NCI-H187 treated with DMSO at 0.1 percent for 48 hours (cell line): ENCODE results near the gene NEU4.

Source experiments
- DNase-seq: peaks from one replicate; lab custom pipeline; 2025; lab: John Stamatoyannopoulos, UW

NEU4 gene

DNA sequence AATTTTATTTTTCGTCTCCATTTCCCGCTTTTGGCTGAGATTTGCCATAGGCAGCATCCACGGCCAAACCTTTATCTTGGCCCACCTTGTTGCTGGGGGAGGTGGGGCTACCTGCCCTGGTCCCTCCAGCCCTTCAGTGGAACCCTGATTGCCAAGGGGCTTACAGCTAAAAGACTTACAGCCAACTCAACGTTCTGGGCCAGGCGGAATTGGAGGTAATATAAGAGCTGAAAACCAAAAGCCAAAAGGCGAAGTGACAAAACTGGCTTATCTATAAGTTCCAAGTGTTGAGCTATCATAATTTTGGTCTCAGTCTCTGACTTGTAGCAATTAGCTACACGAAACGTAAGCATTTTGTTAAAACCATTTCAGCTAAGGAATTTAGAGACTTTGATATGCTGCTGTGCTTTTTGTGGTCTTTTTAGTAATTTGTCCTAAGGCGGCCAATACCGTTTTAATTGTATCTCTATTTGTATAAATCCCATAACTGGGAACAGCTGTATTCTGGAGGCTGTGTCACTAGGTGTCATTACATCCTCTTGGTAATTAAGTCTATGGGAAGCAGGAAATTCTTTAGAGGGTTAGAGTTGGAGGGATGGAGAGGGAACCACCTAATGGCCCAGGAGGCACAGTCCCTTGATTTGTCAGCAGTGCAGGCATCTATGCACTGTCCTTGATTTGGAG is 25.7 kb downstream of the NEU4 start:
- no peak for DNase-seq

- DNase-seq, result no peak
Measured at GRCh38 chr2:241835611-241836010, 26.6 kb downstream of the NEU4 start.

DNA sequence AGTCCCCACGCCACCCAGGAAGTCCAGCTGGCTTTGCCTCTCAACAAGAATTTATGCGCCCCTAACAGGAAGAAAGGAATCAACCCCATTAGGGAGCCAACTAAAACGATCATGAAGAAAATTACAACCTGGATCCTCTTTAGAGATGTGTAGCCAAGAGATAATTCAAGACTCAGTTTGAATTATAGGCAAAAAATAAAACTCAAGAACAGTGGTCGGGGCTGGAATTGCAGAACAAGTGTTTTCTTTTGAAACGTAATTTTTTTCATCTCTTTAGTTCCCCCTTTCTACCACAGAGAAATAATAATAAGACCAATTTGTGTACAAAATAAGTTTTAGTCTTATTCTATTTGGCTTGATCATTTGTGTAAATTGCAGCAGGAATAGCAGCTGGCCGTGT is 27.3 kb downstream of the NEU4 start:
- no peak for DNase-seq

- DNase-seq, result no peak
Measured at GRCh38 chr2:241837197-241837965, 28.4 kb downstream of the NEU4 start.

GRCh38 chr2:241841181-241842066 is 32.4 kb downstream of the NEU4 start:
- DNase-seq, result no peak

GRCh38 chr2:241842067-241842415 is 33.0 kb downstream of the NEU4 start:
- DNase-seq, result no peak

DNA sequence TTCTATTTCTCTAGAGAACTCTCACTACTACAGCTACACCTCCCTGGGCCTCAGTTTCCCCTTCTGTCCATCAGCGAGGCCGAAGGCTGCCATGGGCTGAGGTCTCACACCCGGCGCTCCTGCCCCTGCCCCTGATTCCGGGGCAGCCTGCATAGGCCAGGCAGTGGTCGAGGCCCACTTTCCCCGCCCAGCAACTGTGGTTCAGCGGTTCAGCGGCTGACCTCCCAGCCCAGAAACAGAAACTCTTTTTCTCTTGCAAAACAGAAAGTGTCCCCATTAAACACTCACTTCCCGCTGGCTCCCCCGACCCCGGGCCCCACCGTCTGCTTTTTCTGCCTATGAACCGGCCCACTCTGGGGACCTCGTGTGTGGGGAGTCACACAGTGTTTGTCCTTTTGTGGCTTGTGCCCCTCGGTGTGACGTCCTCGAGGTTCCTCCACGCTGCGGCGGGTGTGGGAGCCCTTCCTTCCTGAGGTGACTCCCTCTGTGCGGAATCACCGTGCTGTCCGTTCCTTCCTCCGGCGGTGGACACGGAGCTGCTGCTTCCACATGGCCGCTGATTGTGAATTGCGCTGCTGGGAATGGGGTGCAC is 33.7 kb downstream of the NEU4 start:
- DNase-seq, result no peak

DNA sequence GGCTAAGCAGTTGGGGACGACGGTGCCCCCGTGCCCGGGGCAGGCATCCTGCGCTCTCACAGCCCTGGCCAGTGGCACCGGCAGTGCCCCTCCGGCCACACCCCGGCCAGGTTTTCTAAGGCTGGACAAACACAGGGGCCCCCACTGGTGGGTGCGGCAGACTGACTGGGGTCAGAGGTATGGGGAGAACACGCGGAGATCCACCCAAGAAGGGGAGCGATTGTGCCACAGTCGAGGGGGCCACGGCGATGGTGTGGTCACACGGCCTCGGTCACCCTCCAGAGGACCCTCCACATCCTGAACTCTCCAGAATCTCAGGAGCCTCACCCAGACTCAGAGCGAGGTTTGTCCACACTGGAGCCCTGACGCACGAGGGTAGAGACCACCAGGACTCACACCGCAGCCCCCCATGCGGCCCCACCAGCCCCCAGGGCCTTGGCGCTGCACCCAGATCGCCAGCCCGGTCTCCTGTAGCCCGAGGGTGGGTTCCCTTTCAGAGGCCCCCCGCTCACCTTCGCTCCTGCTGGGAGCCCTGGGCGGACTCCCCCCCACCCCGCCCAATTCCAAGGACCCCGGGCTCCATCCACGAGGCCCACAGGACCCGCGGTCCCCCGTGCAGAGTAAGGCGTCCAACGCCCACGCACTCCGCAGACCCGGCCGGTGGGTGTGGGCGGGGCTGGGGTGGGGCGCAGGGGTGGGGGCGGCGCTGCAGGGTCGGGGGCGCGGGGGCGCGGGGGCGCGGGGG is 34.5 kb downstream of the NEU4 start:
- DNase-seq, result no peak

DNA sequence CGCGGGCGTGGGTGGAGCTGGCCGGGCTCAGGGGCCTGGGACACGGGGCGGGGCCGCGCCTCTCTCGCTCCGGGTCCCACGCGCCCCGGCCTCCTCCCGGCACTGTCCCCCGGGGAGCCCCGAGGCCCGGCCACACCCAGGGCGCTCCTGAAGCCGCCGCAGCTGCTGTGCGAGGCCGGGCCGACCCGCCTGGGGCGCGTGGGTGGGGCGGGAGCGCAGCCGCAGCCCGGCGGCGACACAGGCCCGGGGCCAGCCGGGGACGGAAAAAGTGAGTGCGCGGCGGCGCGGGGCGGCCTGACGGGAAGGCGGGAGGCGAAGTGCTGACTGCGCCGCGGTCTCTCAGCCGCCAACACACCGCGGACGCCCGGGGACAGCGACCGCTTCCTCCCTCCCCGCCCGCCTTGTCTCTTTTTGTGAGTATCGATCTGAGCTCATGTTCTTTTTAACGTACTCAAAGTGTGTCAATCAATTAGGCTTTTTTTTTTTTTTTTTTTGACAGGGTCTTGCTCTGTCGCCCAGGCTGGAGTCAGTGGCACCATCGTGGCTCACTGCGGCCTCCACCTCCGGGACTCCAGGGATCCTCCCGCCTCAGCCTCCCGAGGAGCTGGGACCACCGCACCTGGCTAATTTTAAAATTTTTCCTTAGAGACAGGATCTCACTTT is 35.2 kb downstream of the NEU4 start:
- DNase-seq, result no peak

DNA sequence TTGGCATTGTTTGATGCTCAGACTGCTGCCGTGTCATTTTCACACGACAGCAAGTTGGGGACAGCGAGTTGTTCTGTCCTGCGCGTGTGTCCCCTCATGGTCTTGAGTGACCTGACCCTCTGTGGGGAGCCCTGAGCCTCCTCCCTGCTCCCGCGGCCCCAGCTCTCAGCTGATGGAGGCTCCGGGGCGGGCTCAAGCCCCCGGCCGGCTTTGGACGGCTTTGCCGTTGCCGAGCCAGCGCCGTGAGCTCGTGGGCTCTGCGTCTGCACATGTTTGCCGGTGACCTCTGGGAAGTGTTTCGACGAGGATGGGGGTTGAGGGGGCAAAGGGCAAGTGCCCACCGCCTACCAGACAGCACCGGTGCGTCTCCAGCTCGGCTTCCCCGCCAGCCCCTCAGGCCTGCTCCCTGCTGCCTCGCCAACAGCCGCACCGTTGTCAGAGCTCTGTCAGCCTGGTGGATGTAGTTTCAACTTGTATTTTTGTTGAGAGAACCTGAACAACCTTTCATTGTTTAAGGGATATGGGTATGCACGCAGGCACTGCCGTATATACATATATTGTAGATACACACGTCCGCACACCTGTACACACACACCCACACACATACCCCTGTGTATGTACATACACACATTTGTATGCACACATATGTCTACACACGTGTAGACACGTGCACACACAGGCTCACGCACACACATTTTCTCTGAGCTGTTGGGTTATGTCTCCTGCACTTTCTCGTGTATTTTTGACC is 36.0 kb downstream of the NEU4 start:
- no peak for DNase-seq

GRCh38 chr2:241846406-241846805 is 37.4 kb downstream of the NEU4 start:
- DNase-seq, result no peak

DNA sequence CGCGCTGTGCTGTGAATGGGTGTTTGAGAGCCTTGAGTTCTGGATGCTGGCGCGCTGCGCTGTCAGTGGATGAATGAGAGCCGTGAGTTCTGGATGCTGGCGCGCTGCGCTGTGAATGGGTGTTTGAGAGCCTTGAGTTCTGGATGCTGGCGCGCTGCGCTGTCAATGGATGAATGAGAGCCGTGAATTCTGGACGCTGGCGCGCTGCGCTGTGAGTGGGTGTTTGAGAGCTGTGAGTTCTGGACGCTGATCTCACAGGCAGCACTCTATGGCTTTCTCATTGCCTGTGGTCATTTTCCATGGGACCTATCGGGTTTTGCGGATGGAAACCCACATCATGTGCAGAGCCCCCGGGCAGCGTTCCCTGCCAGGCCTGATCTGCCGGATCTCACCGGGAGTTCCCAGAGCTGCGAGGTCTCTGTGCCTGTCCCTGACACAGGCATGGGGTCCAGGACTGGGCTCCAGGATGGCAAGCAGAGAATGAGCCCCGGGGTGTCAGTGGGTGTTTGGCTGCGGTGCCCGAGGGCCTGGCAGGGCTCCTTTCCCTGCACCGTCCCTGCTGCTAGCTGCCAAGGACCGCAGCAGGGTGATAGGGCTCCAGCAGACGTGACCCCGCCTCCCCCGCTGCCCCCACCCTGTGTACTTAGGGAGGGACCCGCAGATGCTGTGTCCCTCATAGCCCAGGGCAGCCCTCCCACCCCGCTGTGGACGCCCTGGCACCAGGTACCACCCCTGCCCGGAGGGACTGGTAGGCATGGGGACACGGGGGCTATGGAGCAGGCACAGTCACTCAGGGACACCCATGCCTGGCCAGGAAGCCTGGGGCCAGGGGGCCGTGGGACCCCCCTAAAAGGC is 40.0 kb downstream of the NEU4 start:
- no peak for DNase-seq

- no peak for DNase-seq
Measured at GRCh38 chr2:241849616-241850543, 40.9 kb downstream of the NEU4 start.

DNA sequence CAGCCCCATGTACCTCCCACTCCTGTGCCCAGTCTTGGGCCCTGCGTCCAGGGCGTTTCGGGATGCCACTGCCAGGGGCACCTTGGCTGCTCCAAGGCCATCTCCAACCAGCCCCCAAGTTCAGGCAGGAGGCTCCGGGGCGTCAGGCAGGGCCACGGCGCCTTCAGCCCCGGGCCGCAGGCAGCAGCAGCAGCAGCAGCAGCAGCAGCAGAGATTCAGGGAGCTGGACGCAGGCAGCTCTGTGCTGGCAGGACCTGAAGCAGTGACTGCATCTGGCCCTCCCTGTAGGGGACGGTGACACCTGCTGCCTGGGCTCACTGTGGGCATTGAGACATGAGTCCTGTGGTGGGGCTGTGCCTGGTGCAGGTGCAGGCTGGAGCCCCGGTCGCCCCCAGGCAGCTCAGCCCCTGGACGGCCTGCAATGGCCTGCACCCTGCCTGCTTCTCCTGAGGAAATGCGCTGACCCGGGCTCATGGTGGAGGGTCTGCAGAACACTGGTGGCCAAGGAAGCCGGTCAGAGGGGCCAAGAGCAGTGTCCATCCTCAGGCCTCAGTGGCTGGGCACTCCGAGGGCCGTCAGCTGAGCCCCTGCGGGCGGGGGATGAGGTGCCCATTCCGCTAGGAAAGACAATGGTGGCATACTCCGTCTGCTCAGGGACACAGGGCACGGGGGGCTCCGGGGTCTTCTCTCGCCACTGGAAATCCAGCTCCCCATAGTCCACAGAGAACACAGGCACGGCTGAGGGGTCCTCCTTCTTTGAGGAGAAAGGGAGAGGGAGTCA is 41.7 kb downstream of the NEU4 start:
- DNase-seq, result no peak

GRCh38 chr2:241851325-241852115 is 42.5 kb downstream of the NEU4 start:
- no peak for DNase-seq

DNA sequence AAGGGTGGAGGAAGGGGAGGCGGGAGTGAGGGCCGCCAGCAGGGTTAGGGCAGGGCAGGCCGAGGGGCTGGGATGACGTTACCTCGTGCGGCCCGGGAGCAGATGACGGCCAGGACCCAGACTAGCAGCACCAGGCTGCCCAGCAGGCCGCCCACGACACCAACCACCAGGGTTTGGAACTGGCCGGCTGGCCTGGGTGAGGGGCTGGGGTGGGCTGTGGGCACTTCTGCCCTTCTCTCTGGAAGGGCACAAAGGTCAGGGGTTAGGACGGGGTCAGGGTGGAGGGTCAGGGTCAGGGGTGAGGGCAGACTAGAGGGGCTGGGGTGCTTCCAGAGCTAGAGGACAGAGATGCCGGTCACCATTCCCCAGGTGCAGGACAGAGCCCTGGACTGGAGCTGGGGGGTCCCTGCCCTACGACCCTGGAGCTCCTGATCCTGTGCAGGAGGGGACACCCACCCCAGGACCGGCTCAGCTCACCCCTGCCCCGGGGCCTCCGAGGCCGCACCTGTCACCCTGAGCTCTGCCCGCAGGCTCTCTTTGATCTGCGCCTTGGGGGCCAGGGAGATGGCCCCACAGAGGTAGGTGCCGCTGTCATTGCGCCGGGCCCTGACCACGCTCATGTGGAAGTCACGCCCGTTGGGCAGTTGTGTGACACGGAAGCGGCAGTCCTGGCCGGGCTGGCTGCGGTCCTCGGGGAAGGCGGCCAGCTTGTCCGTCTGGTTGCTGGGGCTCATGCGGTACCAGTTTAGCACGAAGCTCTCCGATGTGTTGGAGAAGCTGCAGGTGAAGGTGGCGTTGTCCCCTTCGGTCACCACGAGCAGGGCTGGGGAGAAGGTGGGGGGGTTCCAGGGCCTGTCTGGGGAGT is 43.4 kb downstream of the NEU4 start:
- DNase-seq, result no peak
